ENCODE results near the gene ADK. TPM values are rescaled to one million over a fixed set of nuclear protein-coding genes. Genes with fewer than 3 reads are reported as not detected.

The ADK gene
- total RNA-seq, 2 experiments from 2014 or later = 56.5 to 57.4 TPM

GRCh38 chr10:74388801-74389200 lies 237.8 kb downstream of the ADK start:
- Mint-ChIP-seq H3K36me3 (peaks cover 18% of the 10 kb centered on the region), H3K4me3 (no peak overlapping the region), H3K27ac (peak overlapping the region; percentile 1), H3K27me3 (no peaks in the 10 kb centered on the region), H3K4me1 (peaks cover 20% of the 10 kb centered on the region), H3K9me3 (no peaks in the 10 kb centered on the region)
- DNase-seq = no peak

GRCh38 chr10:74391786-74392185 lies 240.8 kb downstream of the ADK start:
- Mint-ChIP-seq H3K27me3 (no peaks in the 10 kb centered on the region), H3K4me3 (no peak overlapping the region), H3K27ac (no peak overlapping the region), H3K9me3 (no peaks in the 10 kb centered on the region), H3K4me1 (peaks cover 13% of the 10 kb centered on the region), H3K36me3 (peaks cover 30% of the 10 kb centered on the region)
- DNase-seq = no peak

- H3K4me1 Mint-ChIP-seq = peaks cover 9% of the 10 kb centered on the region
- DNase-seq = no peak
- H3K4me3 Mint-ChIP-seq = no peak overlapping the region
- no peak overlapping the region for H3K27ac Mint-ChIP-seq
- H3K9me3 Mint-ChIP-seq = no peaks in the 10 kb centered on the region
- H3K36me3 Mint-ChIP-seq = peaks cover 32% of the 10 kb centered on the region
- H3K27me3 Mint-ChIP-seq = no peaks in the 10 kb centered on the region
Observed at GRCh38 chr10:74394416-74394969, 243.5 kb downstream of the ADK start.

- Mint-ChIP-seq H3K4me1 (no peaks in the 10 kb centered on the region), H3K27ac (no peak overlapping the region), H3K9me3 (peaks cover 4% of the 10 kb centered on the region), H3K4me3 (no peak overlapping the region), H3K27me3 (no peaks in the 10 kb centered on the region), H3K36me3 (peaks cover 55% of the 10 kb centered on the region)
- no peak for DNase-seq
Observed at GRCh38 chr10:74400186-74400585, 249.2 kb downstream of the ADK start.

- Mint-ChIP-seq H3K36me3 (peaks cover 53% of the 10 kb centered on the region), H3K27me3 (no peaks in the 10 kb centered on the region), H3K4me1 (peaks cover 6% of the 10 kb centered on the region), H3K27ac (no peak overlapping the region), H3K9me3 (peaks cover 4% of the 10 kb centered on the region), H3K4me3 (no peak overlapping the region)
- no peak for DNase-seq
Observed at GRCh38 chr10:74406006-74406405, 255.0 kb downstream of the ADK start.

GRCh38 chr10:74415146-74415839 lies 264.3 kb downstream of the ADK start:
- peaks cover 4% of the 10 kb centered on the region for H3K4me1 Mint-ChIP-seq
- H3K36me3 Mint-ChIP-seq = peaks cover 14% of the 10 kb centered on the region
- no peak overlapping the region for H3K4me3 Mint-ChIP-seq
- H3K9me3 Mint-ChIP-seq = peaks cover 4% of the 10 kb centered on the region
- no peak overlapping the region for H3K27ac Mint-ChIP-seq
- no peaks in the 10 kb centered on the region for H3K27me3 Mint-ChIP-seq
- DNase-seq = no peak

GRCh38 chr10:74417397-74417796 lies 266.4 kb downstream of the ADK start:
- H3K27me3 Mint-ChIP-seq = no peaks in the 10 kb centered on the region
- no peaks in the 10 kb centered on the region for H3K9me3 Mint-ChIP-seq
- H3K4me3 Mint-ChIP-seq = no peak overlapping the region
- peaks cover 4% of the 10 kb centered on the region for H3K36me3 Mint-ChIP-seq
- no peak overlapping the region for H3K27ac Mint-ChIP-seq
- no peak for DNase-seq
- peaks cover 4% of the 10 kb centered on the region for H3K4me1 Mint-ChIP-seq

GRCh38 chr10:74418285-74418872 lies 267.4 kb downstream of the ADK start:
- Mint-ChIP-seq H3K9me3 (no peaks in the 10 kb centered on the region), H3K4me3 (no peak overlapping the region), H3K36me3 (peaks cover 5% of the 10 kb centered on the region), H3K27ac (no peak overlapping the region), H3K4me1 (peaks cover 4% of the 10 kb centered on the region), H3K27me3 (no peaks in the 10 kb centered on the region)
- no peak for DNase-seq

GRCh38 chr10:74419491-74419951 lies 268.5 kb downstream of the ADK start:
- no peak for DNase-seq
- H3K27me3 Mint-ChIP-seq = no peaks in the 10 kb centered on the region
- H3K36me3 Mint-ChIP-seq = peaks cover 12% of the 10 kb centered on the region
- no peak overlapping the region for H3K27ac Mint-ChIP-seq
- H3K4me3 Mint-ChIP-seq = no peak overlapping the region
- peaks cover under 1% of the 10 kb centered on the region for H3K9me3 Mint-ChIP-seq
- H3K4me1 Mint-ChIP-seq = peaks cover 4% of the 10 kb centered on the region

GRCh38 chr10:74419958-74420375 lies 268.9 kb downstream of the ADK start:
- peaks cover 2% of the 10 kb centered on the region for H3K9me3 Mint-ChIP-seq
- no peak for DNase-seq
- H3K4me1 Mint-ChIP-seq = peaks cover 4% of the 10 kb centered on the region
- no peak overlapping the region for H3K4me3 Mint-ChIP-seq
- H3K27ac Mint-ChIP-seq = no peak overlapping the region
- H3K36me3 Mint-ChIP-seq = peaks cover 16% of the 10 kb centered on the region
- no peaks in the 10 kb centered on the region for H3K27me3 Mint-ChIP-seq

- DNase-seq = no peak
- Mint-ChIP-seq H3K4me1 (peaks cover 4% of the 10 kb centered on the region), H3K9me3 (peaks cover 2% of the 10 kb centered on the region), H3K27ac (no peak overlapping the region), H3K4me3 (no peak overlapping the region), H3K27me3 (no peaks in the 10 kb centered on the region), H3K36me3 (peaks cover 30% of the 10 kb centered on the region)
Observed at GRCh38 chr10:74424565-74424964, 273.5 kb downstream of the ADK start.

- H3K4me1 Mint-ChIP-seq = no peaks in the 10 kb centered on the region
- DNase-seq = no peak
- no peak overlapping the region for H3K4me3 Mint-ChIP-seq
- peaks cover 2% of the 10 kb centered on the region for H3K9me3 Mint-ChIP-seq
- peaks cover 30% of the 10 kb centered on the region for H3K36me3 Mint-ChIP-seq
- no peaks in the 10 kb centered on the region for H3K27me3 Mint-ChIP-seq
- H3K27ac Mint-ChIP-seq = no peak overlapping the region
Observed at GRCh38 chr10:74425456-74426001, 274.5 kb downstream of the ADK start.

GRCh38 chr10:74431816-74432215 lies 280.8 kb downstream of the ADK start:
- DNase-seq = no peak
- no peaks in the 10 kb centered on the region for H3K4me1 Mint-ChIP-seq
- H3K4me3 Mint-ChIP-seq = no peak overlapping the region
- peaks cover 36% of the 10 kb centered on the region for H3K36me3 Mint-ChIP-seq
- H3K9me3 Mint-ChIP-seq = peaks cover 4% of the 10 kb centered on the region
- H3K27me3 Mint-ChIP-seq = no peaks in the 10 kb centered on the region
- H3K27ac Mint-ChIP-seq = no peak overlapping the region

- Mint-ChIP-seq H3K27me3 (no peaks in the 10 kb centered on the region), H3K27ac (no peak overlapping the region), H3K9me3 (peaks cover 4% of the 10 kb centered on the region), H3K4me1 (peaks cover 4% of the 10 kb centered on the region), H3K36me3 (peaks cover 38% of the 10 kb centered on the region), H3K4me3 (no peak overlapping the region)
- no peak for DNase-seq
Observed at GRCh38 chr10:74432841-74433594, 282.0 kb downstream of the ADK start.

GRCh38 chr10:74433595-74433956 lies 282.6 kb downstream of the ADK start:
- Mint-ChIP-seq H3K36me3 (peaks cover 37% of the 10 kb centered on the region), H3K27ac (no peak overlapping the region)

More at GRCh38 chr10:74433595-74433956, 282.6 kb downstream of the ADK start:
- no peak for DNase-seq
- Mint-ChIP-seq H3K4me1 (peaks cover 7% of the 10 kb centered on the region), H3K4me3 (no peak overlapping the region), H3K9me3 (peaks cover 4% of the 10 kb centered on the region), H3K27me3 (no peaks in the 10 kb centered on the region)
